ENCODE measurements around the gene CDC14A.

Gene CDC14A

DNA sequence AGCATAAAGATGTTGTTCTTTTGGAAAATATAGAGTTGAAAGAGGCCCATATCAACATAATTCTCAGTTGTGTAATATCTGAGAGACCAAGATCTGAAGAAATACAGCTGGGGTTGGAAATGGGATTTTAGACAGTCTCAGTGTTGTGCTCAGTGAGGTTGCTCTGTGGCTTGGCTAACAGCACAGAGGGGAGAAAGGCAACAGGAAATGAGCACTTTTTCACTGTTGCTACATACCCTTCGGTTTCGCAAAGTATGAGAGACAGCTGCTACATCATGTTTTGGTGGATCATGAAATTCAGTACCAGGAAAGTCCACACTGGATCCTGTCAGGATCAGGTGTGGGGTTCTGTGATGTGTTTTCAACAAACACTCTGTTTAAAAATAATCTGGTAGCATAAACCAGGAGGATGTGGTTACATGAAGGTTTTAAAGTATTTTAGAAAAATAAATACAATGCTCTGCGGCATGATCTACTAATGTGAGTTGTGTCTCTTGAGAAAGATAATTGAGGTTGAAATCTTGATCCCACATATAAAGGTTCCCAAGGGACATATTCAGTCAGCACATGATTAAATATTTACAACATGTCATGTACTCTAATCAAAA, 178.7 kb downstream of the CDC14A start:
- no peak for DNase-seq (ENCODE audit: low read depth in 2 of 2, low spot score in 1 of 2)

DNA sequence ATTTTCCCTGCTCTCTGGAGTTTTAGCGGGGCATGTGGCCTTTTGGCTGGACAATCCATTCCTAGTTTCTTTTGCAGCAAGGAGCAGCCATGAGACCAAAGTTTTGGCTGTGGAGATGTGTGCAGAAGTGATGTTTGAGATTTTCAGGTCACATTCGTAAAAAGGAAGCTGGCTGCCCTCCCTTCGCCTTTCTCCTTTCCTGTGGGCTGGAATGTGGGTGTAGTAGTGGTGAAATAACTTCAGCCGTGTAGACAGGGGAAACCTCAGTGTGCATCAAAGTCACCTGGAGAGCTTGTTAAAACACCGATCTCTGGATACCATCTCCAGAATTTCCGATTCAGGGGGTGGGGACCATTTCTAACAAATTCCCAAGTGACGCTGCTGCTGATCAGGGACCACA, 180.3 kb downstream of the CDC14A start:
- no peak for DNase-seq (ENCODE audit: low read depth in 2 of 2, low spot score in 1 of 2)

DNA sequence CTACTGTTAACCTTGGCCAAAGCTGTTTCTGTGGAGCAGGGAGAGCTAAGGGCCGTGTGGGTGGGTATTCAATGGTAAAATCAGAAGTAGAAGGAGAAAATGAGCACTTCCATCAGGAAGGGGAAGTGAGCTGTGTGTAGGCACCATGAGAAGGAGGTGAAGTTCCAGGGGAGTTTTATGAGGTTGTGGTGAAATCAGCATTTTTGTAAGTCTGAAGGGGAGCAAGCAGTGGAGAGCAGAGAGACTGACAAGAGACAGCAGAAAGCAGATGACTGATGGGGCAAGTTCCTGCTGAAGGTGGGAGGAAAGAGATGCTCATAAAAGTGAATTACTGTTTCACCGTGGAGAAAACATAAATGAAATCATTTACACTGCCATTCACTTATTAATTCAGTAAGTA, 183.0 kb downstream of the CDC14A start:
- no peak for DNase-seq (ENCODE audit: low read depth in 2 of 2, low spot score in 1 of 2)

DNA sequence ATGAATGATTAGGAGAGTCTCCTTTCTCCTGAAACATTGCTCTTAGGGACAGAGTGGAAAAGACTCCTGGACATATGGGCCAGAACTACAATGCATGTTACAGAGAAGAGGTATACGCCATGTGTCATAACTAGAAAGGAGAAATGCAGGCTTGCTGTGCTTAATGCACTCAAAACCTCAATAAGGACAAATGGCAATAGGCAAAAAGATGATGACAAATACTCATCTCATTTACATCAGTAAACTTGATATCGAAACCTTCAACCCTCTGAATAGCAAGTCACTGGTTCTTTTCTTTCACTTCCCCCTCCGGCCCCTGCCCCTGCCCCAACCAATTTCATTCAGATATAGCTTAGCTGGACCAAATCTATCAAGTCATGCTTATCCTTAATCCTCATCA, 183.7 kb downstream of the CDC14A start:
- DNase-seq (ENCODE audit: low read depth in 2 of 2, low spot score in 1 of 2), result no peak

DNA sequence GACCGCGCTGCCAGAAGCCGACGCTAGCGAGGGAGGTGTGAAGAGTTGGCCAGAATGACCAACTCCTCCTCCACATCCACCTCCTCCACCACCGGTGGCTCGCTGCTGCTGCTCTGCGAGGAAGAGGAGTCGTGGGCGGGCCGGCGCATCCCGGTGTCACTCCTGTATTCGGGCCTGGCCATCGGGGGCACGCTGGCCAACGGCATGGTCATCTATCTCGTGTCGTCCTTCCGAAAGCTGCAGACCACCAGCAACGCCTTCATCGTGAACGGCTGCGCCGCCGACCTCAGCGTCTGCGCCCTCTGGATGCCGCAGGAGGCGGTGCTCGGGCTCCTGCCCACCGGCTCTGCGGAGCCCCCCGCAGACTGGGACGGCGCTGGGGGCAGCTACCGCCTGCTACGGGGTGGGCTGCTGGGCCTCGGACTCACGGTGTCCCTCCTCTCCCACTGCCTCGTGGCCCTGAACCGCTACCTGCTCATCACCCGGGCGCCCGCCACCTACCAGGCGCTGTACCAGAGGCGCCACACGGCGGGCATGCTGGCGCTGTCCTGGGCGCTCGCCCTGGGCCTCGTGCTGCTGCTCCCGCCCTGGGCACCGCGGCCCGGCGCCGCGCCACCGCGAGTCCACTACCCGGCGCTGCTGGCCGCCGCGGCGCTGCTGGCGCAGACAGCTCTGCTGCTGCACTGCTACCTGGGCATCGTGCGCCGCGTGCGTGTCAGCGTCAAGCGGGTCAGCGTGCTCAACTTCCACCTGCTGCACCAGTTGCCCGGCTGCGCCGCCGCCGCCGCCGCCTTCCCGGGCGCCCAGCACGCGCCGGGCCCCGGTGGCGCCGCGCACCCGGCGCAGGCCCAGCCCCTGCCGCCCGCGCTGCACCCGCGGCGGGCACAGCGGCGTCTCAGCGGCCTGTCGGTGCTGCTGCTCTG, 186.9 kb downstream of the CDC14A start:
- no peak for DNase-seq (ENCODE audit: low read depth in 2 of 2, low spot score in 1 of 2)

DNA sequence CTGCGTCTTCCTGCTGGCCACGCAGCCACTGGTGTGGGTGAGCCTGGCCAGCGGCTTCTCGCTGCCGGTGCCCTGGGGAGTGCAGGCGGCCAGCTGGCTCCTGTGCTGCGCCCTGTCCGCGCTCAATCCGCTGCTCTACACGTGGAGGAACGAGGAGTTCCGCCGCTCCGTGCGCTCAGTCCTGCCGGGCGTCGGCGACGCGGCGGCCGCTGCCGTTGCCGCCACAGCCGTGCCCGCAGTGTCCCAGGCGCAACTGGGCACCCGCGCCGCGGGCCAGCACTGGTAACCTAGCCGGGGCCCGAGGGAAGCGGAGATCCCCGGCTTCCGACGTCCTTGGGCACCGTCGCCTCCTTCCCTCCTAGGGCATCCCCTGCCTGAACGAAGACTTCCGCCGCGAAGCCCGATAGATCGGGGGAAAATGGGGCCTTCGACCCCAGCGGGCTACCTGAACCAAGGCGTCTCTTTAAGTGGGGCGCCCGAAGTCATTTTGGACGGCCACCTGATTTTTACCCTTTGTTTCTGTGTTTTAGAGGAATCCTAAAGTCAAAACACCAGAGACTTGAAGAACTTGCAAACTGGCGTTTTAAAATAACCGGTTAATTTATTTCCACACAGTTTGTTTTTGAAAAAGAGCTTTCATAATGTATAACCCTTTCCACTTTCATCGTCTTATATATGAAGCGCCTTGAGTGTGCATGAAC, 187.7 kb downstream of the CDC14A start:
- DNase-seq (ENCODE audit: low read depth in 2 of 2, low spot score in 1 of 2), result no peak

DNA sequence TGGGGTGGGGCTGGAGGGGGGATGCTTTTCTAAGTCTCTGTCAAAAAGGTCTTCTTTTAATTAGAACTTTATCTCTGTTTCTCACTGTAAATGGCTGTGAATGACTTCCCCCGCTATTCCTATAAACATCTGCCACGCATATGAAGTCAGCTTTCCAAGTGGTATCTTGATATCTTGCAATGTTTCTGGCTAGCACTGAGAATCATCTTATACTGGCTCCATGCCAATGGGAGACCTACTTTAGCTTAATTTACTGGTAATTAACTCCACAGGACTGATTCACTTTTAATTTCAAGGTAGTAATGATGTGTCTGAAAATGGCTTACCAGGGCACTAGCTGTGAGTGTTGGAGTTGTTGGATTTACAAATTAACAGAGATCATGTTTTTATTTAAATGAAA, 190.0 kb downstream of the CDC14A start:
- DNase-seq (ENCODE audit: low read depth in 2 of 2, low spot score in 1 of 2), result no peak

DNA sequence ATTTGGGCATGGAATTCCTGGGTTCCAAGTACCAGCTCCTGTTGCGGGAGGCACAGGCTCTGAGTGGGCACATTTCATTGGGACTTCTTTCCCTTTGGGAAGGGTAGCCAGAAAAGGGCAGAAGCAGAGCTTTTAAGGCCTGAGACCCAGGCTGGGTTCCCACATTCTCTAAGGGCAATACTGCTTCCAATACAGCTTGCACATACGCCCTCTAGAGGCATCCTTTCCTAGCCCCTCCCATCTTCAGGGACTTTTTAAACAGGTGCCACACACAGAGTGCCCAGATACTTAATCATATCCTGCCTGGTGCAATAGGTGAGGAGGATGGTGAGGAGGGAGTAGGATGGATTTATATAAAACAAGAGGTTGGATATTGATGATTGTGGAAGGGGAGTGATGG, 191.3 kb downstream of the CDC14A start:
- no peak for DNase-seq (ENCODE audit: low read depth in 2 of 2, low spot score in 1 of 2)

DNA sequence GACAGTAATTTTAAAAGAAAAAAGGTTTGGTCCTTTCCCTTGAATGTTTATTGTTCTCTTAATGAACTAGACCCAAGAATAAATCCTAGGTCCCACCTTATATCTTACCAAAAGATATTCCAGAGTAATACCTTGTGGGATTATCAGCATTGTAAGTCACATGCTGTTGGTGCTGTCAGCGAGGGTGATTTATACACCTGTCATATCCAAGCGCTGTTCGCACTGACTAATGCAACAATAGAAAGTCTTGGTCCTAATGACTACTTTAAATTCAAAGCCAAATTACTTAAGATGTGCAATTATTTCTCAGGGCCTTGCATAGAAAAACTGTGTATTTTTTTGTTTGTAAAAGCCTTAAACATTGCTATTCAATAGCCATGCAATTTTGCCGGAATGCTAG, 192.5 kb downstream of the CDC14A start:
- no peak for DNase-seq (ENCODE audit: low read depth in 2 of 2, low spot score in 1 of 2)

DNA sequence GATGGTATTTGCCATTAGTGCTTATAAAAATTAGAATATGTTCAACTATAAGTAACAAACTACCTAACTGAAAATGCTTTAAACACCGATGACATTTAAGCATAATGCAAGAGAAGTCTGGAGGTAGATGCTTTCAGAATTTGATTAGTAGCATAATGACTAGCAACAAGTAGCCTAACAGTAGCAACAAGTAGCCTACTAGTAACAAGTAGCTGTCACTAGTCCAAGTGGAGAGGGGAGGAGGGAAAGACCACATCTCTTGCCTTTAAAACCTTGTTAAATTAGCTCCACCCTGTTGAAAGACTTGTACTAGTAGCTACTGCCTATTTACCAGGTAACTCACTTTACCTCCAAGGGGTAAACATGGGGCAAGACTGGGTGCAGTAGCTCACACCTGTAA, 193.5 kb downstream of the CDC14A start:
- DNase-seq (ENCODE audit: low read depth in 2 of 2, low spot score in 1 of 2), result no peak

DNA sequence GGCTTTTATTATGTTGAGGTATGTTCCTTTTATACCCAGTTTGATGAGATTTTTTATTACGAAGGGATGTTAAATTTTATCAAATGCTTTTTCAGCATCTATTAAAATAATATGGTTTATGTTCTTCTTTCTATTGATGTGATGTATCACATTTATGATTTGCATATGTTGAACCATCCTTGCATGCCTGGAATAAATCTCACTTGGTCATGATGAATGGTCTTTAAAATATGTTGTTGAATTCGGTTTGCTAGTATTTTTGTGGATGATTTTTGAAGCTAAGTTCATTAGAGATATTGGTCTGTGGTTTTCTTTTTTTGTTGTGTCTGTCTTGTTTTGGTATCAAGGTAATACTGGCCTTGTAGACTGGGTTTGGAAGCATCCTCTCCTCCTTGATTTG, 199.7 kb downstream of the CDC14A start:
- no peak for DNase-seq (ENCODE audit: low read depth in 2 of 2, low spot score in 1 of 2)

DNA sequence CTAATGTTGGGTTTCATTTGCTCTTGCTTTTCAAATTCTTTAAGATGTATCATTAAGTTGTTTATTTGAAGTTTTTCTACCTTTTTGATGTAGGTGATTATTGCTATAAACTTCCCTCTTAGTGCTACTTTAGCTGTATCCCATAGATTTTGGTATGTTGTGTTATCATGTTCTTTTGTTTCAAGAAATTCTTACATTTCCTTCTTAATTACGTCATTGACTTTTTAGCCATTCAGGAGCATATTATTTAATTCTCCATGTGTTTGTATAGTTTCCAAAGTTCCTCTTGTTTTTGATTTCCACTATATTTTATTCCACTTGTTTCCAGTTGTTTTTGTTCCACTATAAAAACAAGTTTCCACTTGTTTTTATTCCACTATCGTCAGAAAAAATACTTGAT, 200.6 kb downstream of the CDC14A start:
- no peak for DNase-seq (ENCODE audit: low read depth in 2 of 2, low spot score in 1 of 2)

DNA sequence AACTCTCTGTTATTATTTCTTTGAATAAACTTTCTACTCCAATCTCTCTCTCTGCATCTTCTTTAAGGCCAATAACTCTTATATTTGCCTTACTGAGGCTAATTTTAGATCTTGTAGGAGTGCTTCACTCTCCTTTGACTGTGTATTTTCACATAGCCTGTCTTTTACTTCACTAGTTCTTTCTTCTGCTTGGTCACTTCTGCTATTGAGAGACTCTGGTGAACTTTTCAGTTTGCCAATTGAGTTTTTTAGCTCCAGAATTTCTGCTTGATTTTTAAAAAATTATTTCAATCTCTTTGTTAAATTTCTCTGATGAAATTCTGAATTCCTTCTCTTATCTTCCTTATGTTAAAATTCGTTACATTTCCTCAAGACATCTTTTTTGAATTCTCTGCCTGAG, 203.9 kb downstream of the CDC14A start:
- no peak for DNase-seq (ENCODE audit: low read depth in 2 of 2, low spot score in 1 of 2)

DNA sequence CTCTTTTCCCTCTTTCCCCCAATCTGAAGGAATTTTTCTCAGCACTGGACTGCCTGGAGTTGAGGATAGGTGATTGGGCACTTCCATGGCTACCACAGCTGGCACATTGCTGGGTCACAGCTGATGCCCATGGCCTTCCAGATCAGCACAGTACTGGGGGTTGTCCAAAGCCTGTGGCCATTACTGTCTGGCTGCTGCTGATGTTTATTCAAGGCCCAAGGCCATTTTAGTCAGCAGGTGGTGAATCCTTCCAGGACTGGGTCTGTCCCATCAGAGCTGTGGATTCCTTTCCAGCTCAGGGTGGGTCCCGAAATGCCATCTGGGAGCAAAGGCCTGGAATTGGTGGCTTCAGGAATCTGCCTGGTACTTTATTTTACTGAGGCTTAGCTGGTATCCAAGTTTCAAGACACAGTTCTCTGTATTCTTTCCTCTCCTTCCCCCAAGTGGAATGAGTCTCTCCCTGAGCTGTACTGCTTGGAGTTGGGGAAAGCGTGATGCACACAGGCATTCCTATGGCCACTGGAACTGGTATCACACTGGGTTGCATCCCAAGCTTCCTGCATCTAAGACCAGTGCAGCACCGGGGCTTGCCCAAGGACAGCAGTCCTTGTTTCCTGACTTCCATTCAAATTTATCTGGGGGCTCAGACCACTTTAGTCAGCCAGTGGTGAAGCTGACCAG, 204.8 kb downstream of the CDC14A start:
- DNase-seq (ENCODE audit: low read depth in 2 of 2, low spot score in 1 of 2), result no peak

DNA sequence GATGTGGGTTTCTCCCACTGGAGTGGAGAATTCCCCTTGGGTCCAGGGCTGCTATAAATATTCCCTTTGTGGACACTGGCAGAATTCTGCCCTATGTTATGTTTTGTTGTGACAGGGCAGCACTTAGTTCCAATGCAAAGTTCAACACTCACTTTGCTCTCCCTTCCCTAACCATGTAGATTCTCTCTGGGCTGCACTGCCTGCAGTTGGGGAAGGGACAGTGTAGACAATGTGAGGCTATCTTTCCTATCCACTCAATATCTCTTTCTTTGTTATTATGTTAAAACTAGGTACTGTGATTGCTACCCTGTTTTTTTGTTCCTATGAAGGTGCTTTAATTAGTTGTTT, 205.3 kb downstream of the CDC14A start:
- no peak for DNase-seq (ENCODE audit: low read depth in 2 of 2, low spot score in 1 of 2)

DNA sequence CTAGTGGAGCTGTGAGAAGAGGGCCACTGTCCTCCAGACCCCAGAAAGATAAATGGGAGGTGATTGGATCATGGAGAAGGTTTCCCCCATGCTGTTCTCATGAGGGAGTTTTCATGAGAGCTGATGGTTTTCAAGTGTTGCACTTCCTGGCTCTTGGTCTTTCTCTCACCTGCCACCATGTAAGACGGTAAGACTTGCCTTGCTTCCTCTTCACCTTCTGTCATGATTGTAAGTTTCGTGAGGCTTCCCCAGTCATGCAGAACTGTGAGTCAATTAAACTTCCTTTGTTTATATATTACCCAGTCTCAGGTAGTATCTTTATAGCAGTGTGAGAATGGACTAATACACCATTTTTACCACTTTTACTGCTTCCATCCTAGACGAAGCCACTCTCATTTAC, 213.2 kb downstream of the CDC14A start:
- DNase-seq (ENCODE audit: low read depth in 2 of 2, low spot score in 1 of 2), result no peak

DNA sequence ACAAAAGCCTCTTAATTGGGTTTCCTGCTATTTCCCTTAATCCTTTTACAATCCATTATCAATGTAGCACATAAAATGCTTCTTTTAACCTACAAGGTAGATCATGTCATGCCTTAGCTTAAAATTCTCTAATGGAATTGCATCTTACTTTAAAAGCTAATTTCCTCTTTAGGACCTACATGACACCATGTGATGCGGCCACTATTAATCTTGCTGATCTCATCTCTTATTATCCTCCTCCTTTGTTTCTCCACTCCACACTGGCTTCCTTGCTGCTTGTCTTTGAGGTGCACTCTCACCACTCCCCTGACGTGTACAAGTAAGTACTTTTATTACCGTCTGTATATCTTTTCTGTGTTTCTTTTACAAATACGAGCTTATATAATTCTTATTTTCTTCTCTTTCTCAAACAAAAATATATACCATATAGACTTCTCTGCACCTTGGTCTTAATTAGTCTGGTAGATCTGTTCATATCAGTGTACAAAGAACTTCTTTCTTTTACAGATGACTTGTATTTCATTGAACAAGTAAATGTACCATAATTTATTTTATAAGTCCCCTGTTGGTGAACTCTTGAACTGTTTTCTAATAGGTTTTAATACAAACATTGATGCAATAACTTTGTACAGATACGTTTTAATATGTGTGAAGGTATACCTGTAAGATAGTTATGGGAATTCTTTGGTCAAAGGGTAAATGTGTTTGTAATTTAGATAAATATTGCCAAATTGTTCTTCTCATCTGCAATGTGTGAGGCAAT, 213.8 kb downstream of the CDC14A start:
- DNase-seq (ENCODE audit: low read depth in 2 of 2, low spot score in 1 of 2), result no peak

DNA sequence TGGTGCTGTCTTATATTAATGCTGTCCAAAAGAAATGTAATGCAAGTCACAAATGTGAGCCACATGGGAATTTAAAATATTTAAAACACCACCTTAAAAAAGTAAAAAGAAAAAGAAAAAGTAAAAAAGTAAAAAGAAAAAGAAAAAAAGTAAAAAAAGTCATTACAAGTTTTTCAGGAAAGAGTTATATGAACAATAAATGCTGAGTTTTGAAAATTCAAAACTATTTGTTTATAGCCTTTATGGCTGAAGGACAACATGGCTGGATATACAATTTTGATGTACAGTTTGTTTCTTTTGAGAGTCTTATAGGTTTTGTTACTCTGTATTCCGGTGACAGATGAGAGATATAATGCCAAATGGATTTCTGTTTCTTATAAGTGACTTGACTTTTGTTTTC, 214.8 kb downstream of the CDC14A start:
- no peak for DNase-seq (ENCODE audit: low read depth in 2 of 2, low spot score in 1 of 2)

All from stimulated activated CD8-positive, alpha-beta memory T cell treated with anti-CD3 and anti-CD28 coated beads, Interleukin-4, amount 100 ng/mL, for 1 hour (primary cell).